Mucosa of descending colon (tissue), 3 donors: ENCODE measurements around the gene APOL6. TPM values are rescaled to one million over a fixed set of nuclear protein-coding genes. Genes with fewer than 3 reads are reported as not detected.

Experiments used
- ATAC-seq: fragments of 200-7000 bp; cut with Tn5 transposase; one replicate; pipeline ENCODE4 v1.9.1; 2020; ENCODE audit warnings: mild to moderate bottlenecking, moderate library complexity
- DNase-seq, 3 donors: peaks; one replicate each; pipeline ENCODE4 v3.0.0-alpha.2; 2020
- H3K36me3 ChIP-seq: fragments of 200-600 bp; one replicate; pipeline ENCODE4 v1.8.0; 2021; ENCODE audit warnings: low read depth, mild to moderate bottlenecking
- H3K4me1 ChIP-seq: fragments of 200-600 bp; one replicate; pipeline ENCODE4 v1.8.0; 2021; ENCODE audit warnings: low read depth, mild to moderate bottlenecking
- H3K4me3 ChIP-seq: fragments of 200-600 bp; one replicate; pipeline ENCODE4 v1.8.0; 2021; ENCODE audit warnings: mild to moderate bottlenecking
- H3K9me3 ChIP-seq: fragments of 200-600 bp; one replicate; pipeline ENCODE4 v1.8.0; 2021; ENCODE audit warnings: mild to moderate bottlenecking
- intact Hi-C, 2 donors: fragments of 100-400 bp; cut with DNase I in 1 of 2; cut with micrococcal nuclease in 1 of 2; formaldehyde crosslinking; loops; one replicate each; pipeline versions ENCODE4 v1.11.0 to v1.11.1; 2022; cut with DNase I, micrococcal nuclease
- total RNA-seq, 3 donors: library from RNA; stranded (reverse); fragmentation: NEBNext Ultra II Directional in 2 of 3; extraction: Animal tissue kit (Norgen Biotek cat#: 25700) in 2 of 3; gene quantifications; one replicate each; pipeline versions ENCODE4 v1.2.1 to v1.2.4, GENCODE V29; 2021 to 2023
- TF ChIP-seq, protein P1 (sequence below): fragments of 200-600 bp; IDR thresholded peaks from one replicate; pipeline ENCODE4 v1.8.0; 2022; ENCODE audit warnings: antibody characterized with exemption, mild to moderate bottlenecking
- donor health status: DM: no; HTN: no; CAD: no; lungs with moderate emphysema.
- donor health status: DM: no; HTN: no; CAD: no.
- donor health status: DM: no; HTN: yes; CAD: no.

APOL6 gene
- total RNA-seq, 3 donors from 2014 or later, result 40.3 to 43.1 (median 42.1) TPM

DNA sequence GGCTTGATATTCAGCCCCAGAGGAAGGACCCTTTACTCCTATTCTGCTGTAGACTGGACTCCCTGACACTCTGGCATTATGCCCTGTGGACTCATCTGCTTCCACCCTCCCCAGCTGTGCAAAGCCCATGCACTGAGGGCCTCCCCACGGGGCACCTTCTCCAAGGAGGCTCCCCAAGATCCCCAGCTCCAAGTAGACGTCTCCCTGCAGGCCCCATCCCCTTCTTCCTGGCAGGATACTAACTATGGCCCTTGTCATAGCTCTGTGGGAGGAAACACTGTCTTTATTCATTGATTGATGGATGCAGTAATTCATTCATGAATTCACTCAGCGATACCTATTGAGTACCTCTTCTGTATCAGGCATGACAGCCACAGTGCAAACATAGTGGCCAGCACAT is 15.3 kb upstream of the APOL6 start:
- ATAC-seq, result no peak
- Histone ChIP-seq H3K36me3 (no peaks in the 10 kb centered on the region), H3K4me1 (no peaks in the 10 kb centered on the region), H3K4me3 (no peak overlapping the region), H3K9me3 (no peaks in the 10 kb centered on the region)
- intact Hi-C loops, result loop anchor here in 1 of 2 donors (10.0 kb wide), 1 partner anchor 292 kb away; no protein-coding TSS in a partner anchor
- TF ChIP-seq, protein P1, sequence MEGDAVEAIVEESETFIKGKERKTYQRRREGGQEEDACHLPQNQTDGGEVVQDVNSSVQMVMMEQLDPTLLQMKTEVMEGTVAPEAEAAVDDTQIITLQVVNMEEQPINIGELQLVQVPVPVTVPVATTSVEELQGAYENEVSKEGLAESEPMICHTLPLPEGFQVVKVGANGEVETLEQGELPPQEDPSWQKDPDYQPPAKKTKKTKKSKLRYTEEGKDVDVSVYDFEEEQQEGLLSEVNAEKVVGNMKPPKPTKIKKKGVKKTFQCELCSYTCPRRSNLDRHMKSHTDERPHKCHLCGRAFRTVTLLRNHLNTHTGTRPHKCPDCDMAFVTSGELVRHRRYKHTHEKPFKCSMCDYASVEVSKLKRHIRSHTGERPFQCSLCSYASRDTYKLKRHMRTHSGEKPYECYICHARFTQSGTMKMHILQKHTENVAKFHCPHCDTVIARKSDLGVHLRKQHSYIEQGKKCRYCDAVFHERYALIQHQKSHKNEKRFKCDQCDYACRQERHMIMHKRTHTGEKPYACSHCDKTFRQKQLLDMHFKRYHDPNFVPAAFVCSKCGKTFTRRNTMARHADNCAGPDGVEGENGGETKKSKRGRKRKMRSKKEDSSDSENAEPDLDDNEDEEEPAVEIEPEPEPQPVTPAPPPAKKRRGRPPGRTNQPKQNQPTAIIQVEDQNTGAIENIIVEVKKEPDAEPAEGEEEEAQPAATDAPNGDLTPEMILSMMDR, result no peak
- no peak for DNase-seq

DNA sequence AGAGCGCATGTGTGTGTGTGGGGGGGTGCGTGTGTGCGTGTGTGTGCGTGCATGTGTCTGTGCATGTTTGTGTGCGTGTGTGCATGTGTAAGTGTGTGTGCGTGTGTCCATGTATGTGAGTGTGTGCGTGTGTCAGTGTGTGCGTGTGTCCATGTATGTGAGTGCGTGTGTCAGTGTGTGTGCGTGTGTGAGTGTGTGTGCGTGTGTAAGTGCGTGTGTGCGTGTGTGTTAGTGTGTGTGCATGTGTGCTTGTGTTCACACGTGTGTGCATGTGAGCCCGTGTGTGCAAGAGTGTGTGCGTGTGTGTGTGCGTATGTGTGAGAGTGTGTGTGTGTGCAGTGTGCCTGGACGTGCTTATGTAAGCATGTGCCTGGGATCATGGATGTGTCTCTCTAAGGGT is 14.7 kb upstream of the APOL6 start:
- Histone ChIP-seq H3K4me3 (no peak overlapping the region), H3K4me1 (no peaks in the 10 kb centered on the region), H3K9me3 (no peaks in the 10 kb centered on the region), H3K36me3 (no peaks in the 10 kb centered on the region)
- ATAC-seq (no peak), DNase-seq (no peak)
- intact Hi-C loops, result loop anchor here in 1 of 2 donors (10.0 kb wide), 1 partner anchor 291 kb away; no protein-coding TSS in a partner anchor
- TF ChIP-seq, protein P1, result no peak

DNA sequence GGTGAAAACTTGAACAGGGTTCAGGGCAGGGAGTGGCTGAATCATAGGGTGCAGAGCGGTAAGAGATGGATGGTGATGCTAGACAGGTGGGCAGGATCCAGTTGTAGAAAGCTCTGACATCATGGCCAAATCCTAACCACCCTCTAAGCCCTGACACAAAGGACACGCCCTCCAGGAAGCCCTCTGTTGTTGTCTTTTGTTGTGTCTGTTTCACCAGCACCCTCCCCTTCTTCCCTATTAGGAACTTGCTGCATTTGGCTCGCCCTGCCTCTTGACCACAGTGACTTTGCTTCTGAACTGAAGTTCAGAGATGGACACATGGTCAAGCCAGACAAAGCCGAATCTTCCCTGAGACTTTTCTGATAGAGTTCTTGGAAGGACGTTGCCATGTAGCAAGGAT is 14.2 kb upstream of the APOL6 start:
- no peak overlapping the region for H3K4me3 ChIP-seq
- ATAC-seq (no peak), DNase-seq (no peak)
- TF ChIP-seq, protein P1, result no peak
- intact Hi-C loops, result loop anchor here in 1 of 2 donors (10.0 kb wide), 1 partner anchor 291 kb away; no protein-coding TSS in a partner anchor
- no peaks in the 10 kb centered on the region for H3K9me3 ChIP-seq
- no peaks in the 10 kb centered on the region for H3K36me3 ChIP-seq
- H3K4me1 ChIP-seq, result no peaks in the 10 kb centered on the region

DNA sequence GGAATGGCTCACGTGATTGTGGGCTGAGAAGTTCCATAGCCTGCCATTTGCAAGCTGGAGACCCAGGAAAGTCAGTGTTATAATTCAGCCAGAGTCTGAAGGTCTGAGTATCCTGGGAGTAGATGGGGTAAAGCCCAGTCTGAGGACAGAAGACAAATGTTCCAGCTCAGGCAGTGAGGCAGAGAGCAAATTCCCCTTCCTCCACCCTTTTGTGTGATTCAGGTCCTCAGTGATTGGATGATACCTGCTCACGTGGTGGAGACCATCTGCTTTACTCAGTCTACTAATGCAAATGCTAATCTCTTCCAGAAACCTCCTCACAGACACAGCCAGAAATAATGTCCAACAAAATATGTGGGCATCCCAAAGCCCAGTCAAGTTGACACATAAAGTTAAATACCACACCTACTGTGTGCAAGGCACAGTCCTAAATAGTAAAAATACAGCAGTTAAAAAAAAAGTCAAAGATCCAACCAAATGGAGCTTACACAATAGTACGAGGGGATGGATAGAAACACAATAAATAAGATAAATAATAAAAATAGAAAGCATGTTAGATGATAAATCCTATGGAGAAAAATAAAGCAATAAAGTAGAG is 13.2 kb upstream of the APOL6 start:
- Histone ChIP-seq H3K9me3 (no peaks in the 10 kb centered on the region), H3K36me3 (no peaks in the 10 kb centered on the region), H3K4me3 (no peak overlapping the region), H3K4me1 (no peaks in the 10 kb centered on the region)
- ATAC-seq, result no peak
- intact Hi-C loops, result loop anchor here in 1 of 2 donors (10.0 kb wide), 1 partner anchor 290 kb away; no protein-coding TSS in a partner anchor
- TF ChIP-seq, protein P1, result no peak
- no peak for DNase-seq

DNA sequence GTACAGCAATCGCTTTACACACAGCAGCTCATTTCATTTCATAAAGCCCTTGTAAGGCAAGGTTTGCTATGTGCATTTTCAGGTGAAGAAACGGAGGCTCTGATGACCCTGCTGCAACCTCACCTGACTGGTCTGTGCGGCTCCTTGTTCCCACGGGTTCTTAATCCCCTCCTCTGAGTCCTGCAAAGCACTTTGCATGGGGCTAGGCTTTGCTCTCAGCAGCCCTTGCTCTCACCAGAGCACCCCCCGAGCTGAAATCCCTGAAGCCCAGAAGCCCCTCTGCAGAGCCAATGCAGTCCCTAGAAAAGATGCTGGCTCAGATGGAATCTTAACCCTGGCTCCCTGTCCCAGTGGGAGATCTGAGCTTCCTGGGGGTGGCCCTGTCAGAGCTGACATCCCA is 11.0 kb upstream of the APOL6 start:
- intact Hi-C loops, result loop anchor here in 1 of 2 donors (10.0 kb wide), 1 partner anchor 288 kb away; no protein-coding TSS in a partner anchor
- ATAC-seq (no peak), DNase-seq (no peak)
- no peaks in the 10 kb centered on the region for H3K9me3 ChIP-seq
- TF ChIP-seq, protein P1, result no peak
- no peak overlapping the region for H3K4me3 ChIP-seq
- H3K36me3 ChIP-seq, result no peaks in the 10 kb centered on the region
- peaks cover 4% of the 10 kb centered on the region for H3K4me1 ChIP-seq
